Progenitor cell of endocrine pancreas (in vitro differentiated cells): Measurements from ENCODE around the gene POM121C. TPM values are rescaled to one million over a fixed set of nuclear protein-coding genes. Genes with fewer than 3 reads are reported as not detected.
"Not testable (repeated sequence)": the region's sequence is repeated elsewhere in the genome, so short reads cannot be mapped to it uniquely, and the experiment has no call there.

Experiments
- DNase-seq: peaks from one replicate; pipeline ENCODE4 v3.0.0; 2021; ENCODE audit warnings: low spot score; ENCODE audit not compliant: unreplicated experiment
- H3K27ac Mint-ChIP-seq: 2 replicates; pipeline ENCODE4 v1.8.0; 2021; ENCODE audit warnings: mild to moderate bottlenecking, moderate library complexity, mixed read lengths
- H3K27me3 Mint-ChIP-seq: 2 replicates; pipeline ENCODE4 v1.8.0; 2021; ENCODE audit warnings: mixed read lengths
- H3K36me3 Mint-ChIP-seq: 2 replicates; pipeline ENCODE4 v1.8.0; 2022; ENCODE audit warnings: mixed read lengths; ENCODE audit not compliant: insufficient read depth
- H3K4me1 Mint-ChIP-seq: 2 replicates; pipeline ENCODE4 v1.8.0; 2021; ENCODE audit warnings: low read depth, mixed read lengths
- H3K4me3 Mint-ChIP-seq: 2 replicates; pipeline ENCODE4 v1.8.0; 2021; ENCODE audit warnings: low read depth, mild to moderate bottlenecking, moderate library complexity, mixed read lengths
- H3K9me3 Mint-ChIP-seq: 2 replicates; pipeline ENCODE4 v1.8.0; 2021; ENCODE audit warnings: low read depth, mixed read lengths
- total RNA-seq: library from RNA; stranded (reverse); gene quantifications from 2 replicates; pipeline ENCODE4 v1.2.1, GENCODE V29; 2021

The POM121C gene
- total RNA-seq, 1 donor from 2014 or later, result 70.6 TPM

- not testable (repeated sequence) for DNase-seq, H3K27me3 Mint-ChIP-seq, H3K9me3 Mint-ChIP-seq, H3K4me1 Mint-ChIP-seq, H3K36me3 Mint-ChIP-seq, H3K27ac Mint-ChIP-seq
- peak overlapping the region; percentile 57 for H3K4me3 Mint-ChIP-seq
Observed at GRCh38 chr7:75409880-75410822, 75.9 kb downstream of the POM121C start.

- H3K27me3 Mint-ChIP-seq, DNase-seq, H3K9me3 Mint-ChIP-seq, H3K36me3 Mint-ChIP-seq, H3K4me3 Mint-ChIP-seq, H3K4me1 Mint-ChIP-seq, H3K27ac Mint-ChIP-seq: not testable (repeated sequence)
Observed at GRCh38 chr7:75404663-75405062, 81.4 kb downstream of the POM121C start.

GRCh38 chr7:75403455-75404443 is 82.3 kb downstream of the POM121C start:
- not testable (repeated sequence) for H3K4me3 Mint-ChIP-seq, H3K27me3 Mint-ChIP-seq, H3K27ac Mint-ChIP-seq, H3K36me3 Mint-ChIP-seq, H3K4me1 Mint-ChIP-seq, DNase-seq, H3K9me3 Mint-ChIP-seq

- not testable (repeated sequence) for H3K4me3 Mint-ChIP-seq, H3K36me3 Mint-ChIP-seq
Observed at GRCh38 chr7:75400575-75400974, 85.5 kb downstream of the POM121C start.

GRCh38 chr7:75398771-75399700 is 87.1 kb downstream of the POM121C start:
- not testable (repeated sequence) for DNase-seq, H3K4me3 Mint-ChIP-seq, H3K27me3 Mint-ChIP-seq, H3K27ac Mint-ChIP-seq, H3K4me1 Mint-ChIP-seq, H3K9me3 Mint-ChIP-seq, H3K36me3 Mint-ChIP-seq

More at GRCh38 chr7:75400575-75400974, 85.5 kb downstream of the POM121C start:
- not testable (repeated sequence) for DNase-seq, H3K4me1 Mint-ChIP-seq, H3K27me3 Mint-ChIP-seq, H3K27ac Mint-ChIP-seq, H3K9me3 Mint-ChIP-seq

GRCh38 chr7:75397865-75398264 is 88.2 kb downstream of the POM121C start:
- not testable (repeated sequence) for H3K9me3 Mint-ChIP-seq, DNase-seq, H3K36me3 Mint-ChIP-seq, H3K27ac Mint-ChIP-seq, H3K4me3 Mint-ChIP-seq, H3K27me3 Mint-ChIP-seq, H3K4me1 Mint-ChIP-seq

GRCh38 chr7:75395329-75395728 is 90.8 kb downstream of the POM121C start, which contains the start of gene TRIM73:
Gene TRIM73, plus strand, starts transcription at chr7:75395629. Its CDS starts 3,305 bp downstream, at chr7:75398934.
- not testable (repeated sequence) for H3K27me3 Mint-ChIP-seq, DNase-seq, H3K4me1 Mint-ChIP-seq

GRCh38 chr7:75393194-75393593 is 92.9 kb downstream of the POM121C start:
- H3K27me3 Mint-ChIP-seq, H3K4me3 Mint-ChIP-seq, H3K4me1 Mint-ChIP-seq, DNase-seq, H3K9me3 Mint-ChIP-seq, H3K36me3 Mint-ChIP-seq, H3K27ac Mint-ChIP-seq: not testable (repeated sequence)

More at GRCh38 chr7:75395329-75395728, 90.8 kb downstream of the POM121C start, which contains the start of gene TRIM73:
- H3K9me3 Mint-ChIP-seq, H3K36me3 Mint-ChIP-seq, H3K27ac Mint-ChIP-seq, H3K4me3 Mint-ChIP-seq: not testable (repeated sequence)

- not testable (repeated sequence) for H3K27me3 Mint-ChIP-seq, DNase-seq, H3K9me3 Mint-ChIP-seq, H3K4me3 Mint-ChIP-seq, H3K27ac Mint-ChIP-seq, H3K36me3 Mint-ChIP-seq, H3K4me1 Mint-ChIP-seq
Observed at GRCh38 chr7:75374519-75375317, 111.4 kb downstream of the POM121C start.

- H3K4me1 Mint-ChIP-seq, H3K27me3 Mint-ChIP-seq, H3K9me3 Mint-ChIP-seq, H3K36me3 Mint-ChIP-seq, H3K4me3 Mint-ChIP-seq, DNase-seq, H3K27ac Mint-ChIP-seq: not testable (repeated sequence)
Observed at GRCh38 chr7:75374144-75374518, 112.0 kb downstream of the POM121C start.

- not testable (repeated sequence) for H3K27me3 Mint-ChIP-seq, H3K4me3 Mint-ChIP-seq, H3K4me1 Mint-ChIP-seq, H3K36me3 Mint-ChIP-seq, DNase-seq, H3K27ac Mint-ChIP-seq, H3K9me3 Mint-ChIP-seq
Observed at GRCh38 chr7:75367313-75367712, 118.8 kb downstream of the POM121C start.
